CD14-positive monocyte (primary cell): Measurements from ENCODE around the gene TXLNA. TPM values are rescaled to one million over a fixed set of nuclear protein-coding genes. Genes with fewer than 3 reads are reported as not detected.

Experiments used
- DNase-seq, 3 donors: peaks; one replicate each; pipeline ENCODE4 v3.0.0-alpha.2; 2011 to 2022
- H2AFZ ChIP-seq: 2 replicates; pipeline ENCODE4 v1.6.0; 2012; ENCODE audit warnings: mild to moderate bottlenecking, low read depth, low read length, inconsistent platforms; ENCODE audit not compliant: insufficient read depth, poor library complexity, severe bottlenecking
- H3K27ac ChIP-seq, 2 donors: 1 replicate in 1 of 2; 2 replicates in 1 of 2; pipeline ENCODE4 v1.5.1; 2012 to 2013; ENCODE audit warnings: low read length in 2 of 2, control low read depth in 1 of 2, inconsistent platforms in 1 of 2, low read depth in 1 of 2, mild to moderate bottlenecking in 1 of 2
- H3K27me3 ChIP-seq, 2 donors: one replicate each; pipeline versions ENCODE4 v1.6.0 to v1.6.1; 2011 to 2013; ENCODE audit warnings: low read length in 2 of 2; ENCODE audit not compliant: control insufficient read depth in 2 of 2, insufficient read depth in 2 of 2
- H3K36me3 ChIP-seq, 2 donors: replicated peaks in 1 of 2; 1 replicate in 1 of 2; 2 replicates in 1 of 2; pipeline versions ENCODE4 v1.5.1 to v1.6.1; 2012 to 2013; ENCODE audit warnings: low read length in 2 of 2, control low read depth in 1 of 2, inconsistent platforms in 1 of 2, mild to moderate bottlenecking in 1 of 2; ENCODE audit not compliant: insufficient read depth in 2 of 2, control insufficient read depth in 1 of 2
- H3K4me1 ChIP-seq, 2 donors: 1 replicate in 1 of 2; 2 replicates in 1 of 2; pipeline versions ENCODE4 v1.5.1 to v1.6.1; 2012 to 2013; ENCODE audit warnings: low read length in 2 of 2, control low read depth in 1 of 2, inconsistent platforms in 1 of 2, mild to moderate bottlenecking in 1 of 2, moderate library complexity in 1 of 2; ENCODE audit not compliant: insufficient read depth in 2 of 2, control insufficient read depth in 1 of 2
- H3K4me2 ChIP-seq: replicated peaks from 2 replicates; pipeline ENCODE3; 2012; ENCODE audit warnings: low read length, moderate library complexity, mild to moderate bottlenecking; ENCODE audit not compliant: poor library complexity, severe bottlenecking; ENCODE audit errors: extremely low read depth
- H3K4me3 ChIP-seq, 3 experiments: fragments of 200-600 bp in 1 of 3; sonication (generic) in 1 of 3; replicated peaks in 1 of 3; 1 replicate in 2 of 3; 2 replicates in 1 of 3; pipeline ENCODE4 v1.5.1; 2011 to 2013; ENCODE audit warnings: low read length in 3 of 3, mild to moderate bottlenecking in 3 of 3, control low read depth in 2 of 3, low read depth in 2 of 3, inconsistent platforms in 1 of 3, moderate library complexity in 1 of 3
- H3K79me2 ChIP-seq: 2 replicates; pipeline ENCODE4 v1.6.0; 2012; ENCODE audit warnings: mild to moderate bottlenecking, control low read depth, inconsistent platforms, low read length, moderate library complexity; ENCODE audit not compliant: insufficient read depth
- H3K9ac ChIP-seq: 2 replicates; pipeline ENCODE4 v1.6.0; 2017; ENCODE audit warnings: low read length, mild to moderate bottlenecking; ENCODE audit not compliant: insufficient read depth, poor library complexity, severe bottlenecking
- H3K9me3 ChIP-seq, 2 donors: replicated peaks in 1 of 2; 1 replicate in 1 of 2; 2 replicates in 1 of 2; pipeline versions ENCODE4 v1.5.1 to v1.6.1; 2012 to 2013; ENCODE audit warnings: low read length in 2 of 2, control low read depth in 1 of 2; ENCODE audit not compliant: control insufficient read depth in 1 of 2, insufficient read depth in 1 of 2
- H4K20me1 ChIP-seq: 2 replicates; pipeline ENCODE4 v1.6.0; 2012; ENCODE audit warnings: mild to moderate bottlenecking, low read length, control low read depth, moderate library complexity; ENCODE audit not compliant: insufficient read depth
- H3K27ac Mint-ChIP-seq, 7 donors: one replicate each; pipeline ENCODE4 v1.8.0; 2020; ENCODE audit warnings: mild to moderate bottlenecking in 7 of 7, mixed read lengths in 7 of 7, moderate library complexity in 6 of 7, inconsistent platforms in 2 of 7
- H3K27me3 Mint-ChIP-seq, 3 donors: one replicate each; pipeline ENCODE4 v1.8.0; 2021 to 2022; ENCODE audit warnings: low read depth in 3 of 3, mild to moderate bottlenecking in 3 of 3, mixed read lengths in 3 of 3, moderate library complexity in 3 of 3, inconsistent platforms in 1 of 3
- H3K36me3 Mint-ChIP-seq, 2 donors: one replicate each; pipeline ENCODE4 v1.8.0; 2020; ENCODE audit warnings: mixed read lengths in 2 of 2, inconsistent platforms in 1 of 2, mild to moderate bottlenecking in 1 of 2
- H3K4me1 Mint-ChIP-seq: one replicate; pipeline ENCODE4 v1.8.0; 2020; ENCODE audit warnings: mild to moderate bottlenecking, mixed read lengths
- H3K4me3 Mint-ChIP-seq, 2 donors: one replicate each; pipeline ENCODE4 v1.8.0; 2020; ENCODE audit warnings: mild to moderate bottlenecking in 2 of 2, mixed read lengths in 2 of 2, moderate library complexity in 1 of 2
- H3K9me3 Mint-ChIP-seq, 7 donors: one replicate each; pipeline ENCODE4 v1.8.0; 2020 to 2022; ENCODE audit warnings: mixed read lengths in 7 of 7, mild to moderate bottlenecking in 6 of 7, moderate library complexity in 6 of 7, inconsistent platforms in 2 of 7
- WGBS: methylation state at CpG from one replicate; pipeline ENCODE4 v1.1.5; 2013; ENCODE audit warnings: missing lambda C conversion rate; ENCODE audit not compliant: insufficient coverage; 5-methylcytosine and 5-hydroxymethylcytosine counted together
- intact Hi-C, 2 donors: fragments of 100-400 bp; cut with micrococcal nuclease; formaldehyde crosslinking; loops; one replicate each; pipeline versions ENCODE4 v1.15.0 to v1.15.1; 2023
- polyA plus RNA-seq, 3 donors: library from polyadenylated mRNA; depleted of rRNA in 1 of 3; unstranded in 2 of 3; stranded (reverse) in 1 of 3; fragments of 300-500 nt in 2 of 3; fragments of >200 nt in 1 of 3; fragmentation: Illumina TruSeq in 2 of 3; gene quantifications; 1 replicate in 2 of 3; 2 replicates in 1 of 3; pipeline ENCODE4 v1.2.3, GENCODE V29; 2012 to 2021
- TF ChIP-seq, protein P1 (sequence below): fragments of 200-600 bp; IDR thresholded peaks from one replicate; pipeline ENCODE4 v1.8.0; 2022; ENCODE audit warnings: antibody characterized with exemption, mild to moderate bottlenecking

The TXLNA gene
- polyA plus RNA-seq, 3 donors: 12.3 to 15.3 (median 14.4) TPM

DNA sequence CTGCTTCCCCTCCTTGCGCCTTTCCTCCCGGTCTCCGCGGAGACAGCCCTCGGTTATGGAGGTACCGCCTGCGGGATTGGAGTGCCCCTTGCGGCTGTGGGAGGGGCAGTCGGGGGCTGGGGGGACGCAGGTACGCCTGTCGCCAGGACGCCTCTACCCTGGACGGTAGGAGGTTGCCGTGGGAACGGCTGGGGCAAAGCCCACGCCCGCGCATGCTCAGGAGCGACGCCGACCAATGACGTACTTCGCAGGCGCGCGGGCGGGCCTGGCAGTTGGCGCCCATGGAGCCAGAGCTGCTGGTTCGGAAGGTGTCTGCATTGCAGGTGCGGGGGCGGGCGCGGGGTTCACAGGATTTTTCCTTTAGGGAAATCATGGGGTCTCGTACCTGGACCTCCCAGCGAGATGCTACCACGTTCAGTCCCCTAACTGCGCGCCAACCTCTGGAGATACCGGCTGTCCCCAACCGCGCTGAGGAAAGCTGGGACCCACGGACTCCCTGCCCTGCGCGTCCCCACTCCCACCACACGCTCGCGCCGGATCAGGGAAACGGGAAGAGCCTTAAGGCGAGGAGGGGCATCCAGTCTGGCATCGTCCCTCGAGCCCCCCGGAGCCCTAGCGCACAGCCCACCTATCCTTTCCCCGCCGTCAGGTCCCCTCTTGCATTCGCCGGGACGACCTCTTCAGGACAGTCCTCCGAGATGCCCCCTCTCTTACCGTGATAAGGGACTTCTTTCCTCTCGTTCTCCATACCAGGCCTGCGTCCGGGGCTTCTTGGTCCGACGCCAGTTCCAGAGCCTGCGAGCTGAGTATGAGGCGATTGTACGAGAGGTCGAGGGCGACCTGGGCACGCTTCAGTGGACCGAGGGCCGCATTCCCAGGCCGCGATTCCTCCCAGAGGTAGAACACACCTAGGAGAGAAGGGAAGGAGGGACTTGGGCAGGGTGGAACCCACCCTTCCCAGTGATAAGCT is 26.2 kb downstream of the TXLNA start, which contains the start of gene IQCC:
Gene IQCC (plus strand): TSS at position 271 of the 970 bp plus-strand sequence. CDS start 11 bp downstream, at position 282.
- DNase-seq: peak; percentile 70 to 82 (median 81)
- Histone ChIP-seq H3K9me3 (no peaks in the 10 kb centered on the region), H4K20me1 (no peaks in the 10 kb centered on the region), H3K9ac (peak within 1 kb of the TSS; percentile 70), H3K79me2 (no peaks in the 10 kb centered on the region), H2AFZ (peak within 1 kb of the TSS; percentile 92), H3K27ac (peak within 1 kb of the TSS in 1 of 2 donors; percentile 54), H3K4me1 (peaks cover 28% of the 10 kb centered on the region in 2 donors), H3K4me2 (peak within 1 kb of the TSS; percentile 94), H3K4me3 (peak within 1 kb of the TSS; percentile 44 to 84 (median 68)), H3K27me3 (no peaks in the 10 kb centered on the region), H3K36me3 (no peaks in the 10 kb centered on the region)
- intact Hi-C loops: no loop called here
- under 1% methylated on average over 67 of the region's 77 CpGs for WGBS
- peak within 1 kb of the TSS; percentile 37 to 90 (median 77) for H3K27ac Mint-ChIP-seq
- H3K4me3 Mint-ChIP-seq: peak within 1 kb of the TSS; percentile 84 to 90
- H3K27me3 Mint-ChIP-seq: peaks cover 3 to 7% (median 6%) of the 10 kb centered on the region in 3 donors
- TF ChIP-seq, protein P1, sequence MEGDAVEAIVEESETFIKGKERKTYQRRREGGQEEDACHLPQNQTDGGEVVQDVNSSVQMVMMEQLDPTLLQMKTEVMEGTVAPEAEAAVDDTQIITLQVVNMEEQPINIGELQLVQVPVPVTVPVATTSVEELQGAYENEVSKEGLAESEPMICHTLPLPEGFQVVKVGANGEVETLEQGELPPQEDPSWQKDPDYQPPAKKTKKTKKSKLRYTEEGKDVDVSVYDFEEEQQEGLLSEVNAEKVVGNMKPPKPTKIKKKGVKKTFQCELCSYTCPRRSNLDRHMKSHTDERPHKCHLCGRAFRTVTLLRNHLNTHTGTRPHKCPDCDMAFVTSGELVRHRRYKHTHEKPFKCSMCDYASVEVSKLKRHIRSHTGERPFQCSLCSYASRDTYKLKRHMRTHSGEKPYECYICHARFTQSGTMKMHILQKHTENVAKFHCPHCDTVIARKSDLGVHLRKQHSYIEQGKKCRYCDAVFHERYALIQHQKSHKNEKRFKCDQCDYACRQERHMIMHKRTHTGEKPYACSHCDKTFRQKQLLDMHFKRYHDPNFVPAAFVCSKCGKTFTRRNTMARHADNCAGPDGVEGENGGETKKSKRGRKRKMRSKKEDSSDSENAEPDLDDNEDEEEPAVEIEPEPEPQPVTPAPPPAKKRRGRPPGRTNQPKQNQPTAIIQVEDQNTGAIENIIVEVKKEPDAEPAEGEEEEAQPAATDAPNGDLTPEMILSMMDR: no peak
- H3K36me3 Mint-ChIP-seq: no peaks in the 10 kb centered on the region
- peaks cover 31% of the 10 kb centered on the region for H3K4me1 Mint-ChIP-seq
- H3K9me3 Mint-ChIP-seq: peaks cover 0 to 1% (median 0%) of the 10 kb centered on the region in 7 donors

DNA sequence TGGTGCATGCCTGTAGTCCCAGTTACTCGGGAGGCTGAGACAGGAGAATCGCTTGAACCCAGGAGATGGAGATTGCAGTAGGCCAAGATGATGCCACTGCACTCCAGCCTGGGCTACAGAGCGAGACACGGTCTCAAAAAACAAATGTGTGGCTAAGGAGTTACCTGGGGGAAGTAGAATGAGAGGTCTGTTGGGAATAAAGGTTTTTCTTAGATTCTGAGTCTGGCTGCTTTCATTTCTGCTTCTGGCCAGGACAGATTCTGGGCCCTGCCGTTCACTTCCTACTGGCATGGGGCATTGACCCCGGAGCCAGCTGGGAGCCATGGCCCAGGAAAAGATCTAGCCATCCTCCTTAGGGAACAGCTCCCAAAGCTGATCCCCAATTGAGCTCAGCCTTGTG is 29.0 kb downstream of the TXLNA start:
- no peak for DNase-seq
- Mint-ChIP-seq H3K36me3 (no peaks in the 10 kb centered on the region), H3K4me3 (no peak overlapping the region), H3K27ac (peak overlapping the region in 1 of 7 donors; percentile 56), H3K27me3 (peaks cover 0 to 3% (median 0%) of the 10 kb centered on the region in 3 donors), H3K4me1 (peaks cover 18% of the 10 kb centered on the region), H3K9me3 (peaks cover 0 to 1% (median 0%) of the 10 kb centered on the region in 7 donors)
- TF ChIP-seq, protein P1: no peak
- no peak overlapping the region for H3K4me2 ChIP-seq
- H4K20me1 ChIP-seq: no peaks in the 10 kb centered on the region
- no peaks in the 10 kb centered on the region for H3K79me2 ChIP-seq
- H3K4me3 ChIP-seq: no peak overlapping the region
- H2AFZ ChIP-seq: no peak overlapping the region
- no peaks in the 10 kb centered on the region for H3K36me3 ChIP-seq
- H3K4me1 ChIP-seq: peaks cover 14 to 16% of the 10 kb centered on the region in 2 donors
- no peaks in the 10 kb centered on the region for H3K9me3 ChIP-seq
- no peak overlapping the region for H3K9ac ChIP-seq
- peak overlapping the region in 1 of 2 donors; percentile 20 for H3K27ac ChIP-seq
- H3K27me3 ChIP-seq: no peaks in the 10 kb centered on the region
- 100% methylated on average over 2 of the region's 6 CpGs for WGBS
- intact Hi-C loops: no loop called here
